HG02938 (cell line): ENCODE measurements around the gene PLCL2.

Experiments
- ATAC-seq: cut with Tn5 transposase; IDR thresholded peaks from one replicate; pipeline ENCODE4 v1.9.1; 2021; ENCODE audit warnings: mild to moderate bottlenecking, moderate library complexity; ENCODE audit not compliant: unreplicated experiment

The PLCL2 gene

DNA sequence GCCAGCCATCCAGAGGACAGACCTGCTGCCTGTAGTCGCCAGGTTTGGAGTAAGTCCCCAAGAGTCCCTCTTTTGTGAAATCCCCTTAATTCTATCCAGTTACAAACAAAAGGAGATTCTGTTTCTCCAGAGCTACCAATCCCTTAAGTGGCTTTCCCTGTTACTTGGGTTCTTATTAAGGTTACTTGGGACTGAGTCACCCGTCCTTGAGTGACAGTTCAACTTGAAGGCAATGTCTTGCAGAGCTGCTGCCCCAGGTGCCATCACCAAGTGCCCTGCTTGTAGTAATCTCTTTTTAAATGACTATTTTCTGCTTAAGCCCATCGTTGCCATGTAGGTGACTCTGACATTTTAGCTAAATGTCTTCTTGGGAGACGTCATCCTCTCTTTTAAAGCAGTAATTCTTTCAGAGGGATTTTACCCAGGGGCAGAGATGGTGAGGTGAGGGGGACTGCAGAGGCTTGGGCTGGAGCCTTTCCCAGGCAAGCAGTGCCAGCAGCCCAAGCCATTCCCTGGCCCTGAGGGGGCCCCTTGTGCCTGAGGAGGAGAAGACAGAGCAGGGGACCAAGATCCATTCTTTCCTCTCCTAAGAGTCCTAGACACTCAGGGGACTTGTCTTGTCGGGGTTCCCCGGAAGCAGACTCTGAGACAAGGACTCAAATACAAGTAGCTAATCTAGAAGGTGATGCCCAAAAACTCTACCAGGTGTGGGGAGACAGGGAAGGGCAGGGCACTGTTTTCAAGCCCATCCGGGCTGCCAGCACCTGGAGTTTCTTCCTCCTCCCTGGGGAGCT lies 253.7 kb downstream of the PLCL2 start:
- no peak for ATAC-seq
